OCI-LY1 (cell line): ENCODE data around the gene PPIP5K1.

Source experiments
- H2AFZ ChIP-seq: fragments of 200-600 bp; sonication (generic), shearing (Covaris generic); 2 replicates; pipeline ENCODE4 v1.6.0; 2014; ENCODE audit warnings: antibody characterized with exemption, mild to moderate bottlenecking, low read length
- H3F3A ChIP-seq: fragments of 200-600 bp; sonication (generic), shearing (Covaris generic); 2 replicates; pipeline ENCODE4 v1.6.0; 2014; ENCODE audit warnings: mild to moderate bottlenecking, antibody characterized with exemption, low read length, moderate library complexity; ENCODE audit not compliant: insufficient read depth
- H3K27ac ChIP-seq: fragments of 200-600 bp; sonication (generic); 2 replicates; pipeline ENCODE4 v1.5.1; 2014; ENCODE audit warnings: low read length, mixed run types, mild to moderate bottlenecking, low read depth; ENCODE audit not compliant: poor library complexity, severe bottlenecking
- H3K27me3 ChIP-seq: fragments of 200-600 bp; sonication (generic); 2 replicates; pipeline ENCODE4 v1.6.0; 2014; ENCODE audit warnings: antibody characterized with exemption, mild to moderate bottlenecking, low read length, moderate library complexity; ENCODE audit not compliant: insufficient read depth
- H3K36me3 ChIP-seq: fragments of 200-600 bp; sonication (generic); 2 replicates; pipeline ENCODE4 v1.6.1; 2014; ENCODE audit warnings: mild to moderate bottlenecking, antibody characterized with exemption, low read length, moderate library complexity, mixed read lengths; ENCODE audit not compliant: insufficient read depth
- H3K4me1 ChIP-seq: fragments of 200-600 bp; sonication (generic); 2 replicates; pipeline ENCODE4 v1.5.1; 2014; ENCODE audit warnings: mild to moderate bottlenecking, low read length, moderate library complexity; ENCODE audit not compliant: insufficient read depth, severe bottlenecking
- H3K4me2 ChIP-seq: fragments of 200-600 bp; sonication (generic), shearing (Covaris generic); 2 replicates; pipeline ENCODE4 v1.6.1; 2014; ENCODE audit warnings: low read length
- H3K4me3 ChIP-seq: fragments of 200-600 bp; sonication (generic); 2 replicates; pipeline ENCODE4 v1.5.1; 2014; ENCODE audit warnings: low read length, low read depth, mild to moderate bottlenecking, mixed read lengths; ENCODE audit not compliant: poor library complexity, severe bottlenecking
- H3K79me2 ChIP-seq: fragments of 200-600 bp; shearing (Covaris generic); 2 replicates; pipeline ENCODE4 v1.6.1; 2016; ENCODE audit warnings: mixed run types, low read length, mixed read lengths; ENCODE audit not compliant: insufficient read depth
- H3K9ac ChIP-seq: fragments of 200-600 bp; sonication (generic), shearing (Covaris generic); 2 replicates; pipeline ENCODE4 v1.6.1; 2014; ENCODE audit warnings: mild to moderate bottlenecking, low read length, mixed read lengths
- H3K9me2 ChIP-seq: fragments of 200-600 bp; sonication (generic), shearing (Covaris generic); 2 replicates; pipeline ENCODE4 v1.6.1; 2014; ENCODE audit warnings: low read depth, mild to moderate bottlenecking, low read length, mixed read lengths
- H3K9me3 ChIP-seq: fragments of 200-600 bp; shearing (Covaris generic); 2 replicates; pipeline ENCODE4 v1.6.1; 2014; ENCODE audit warnings: low read length, mixed read lengths
- H4K20me1 ChIP-seq: fragments of 200-600 bp; sonication (generic), shearing (Covaris generic); 2 replicates; pipeline ENCODE4 v1.6.0; 2016; ENCODE audit warnings: mild to moderate bottlenecking, low read length; ENCODE audit not compliant: insufficient read depth
- CTCF ChIP-seq: fragments of 200-600 bp; sonication (generic), shearing (Covaris generic); IDR thresholded peaks from 2 replicates; pipeline ENCODE4 v1.5.1; 2017; ENCODE audit warnings: mild to moderate bottlenecking, antibody characterized with exemption, low read length, moderate library complexity, mixed read lengths
- EZH2 ChIP-seq: fragments of 200-600 bp; sonication (generic), shearing (Covaris generic); IDR thresholded peaks from 2 replicates; pipeline ENCODE4 v1.8.0; 2017; ENCODE audit warnings: borderline replicate concordance, mixed run types, mild to moderate bottlenecking, antibody characterized with exemption, low read length, moderate library complexity, mixed read lengths

The PPIP5K1 gene

DNA sequence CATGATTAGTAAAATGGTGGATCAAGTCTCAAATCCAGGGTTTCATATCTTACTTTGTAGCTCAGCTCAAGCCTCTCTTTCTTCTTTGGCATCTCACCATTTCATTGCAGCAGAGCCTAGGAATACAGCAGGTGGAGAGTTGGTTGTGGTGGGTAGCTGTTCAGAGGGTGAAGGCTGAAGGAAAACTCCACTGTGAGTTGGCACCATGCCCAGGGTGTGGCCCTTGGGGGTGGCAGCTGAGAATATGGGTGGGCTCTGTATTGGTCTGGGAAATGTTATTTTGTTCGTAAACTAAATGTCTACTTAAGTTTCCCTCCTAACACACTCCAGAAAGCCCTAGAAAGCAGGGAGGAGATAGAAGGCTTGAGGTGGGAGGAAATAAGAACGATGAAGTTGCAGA lies 74.3 kb downstream of the PPIP5K1 start:
- Histone ChIP-seq H3K4me3 (no peak overlapping the region), H3K9me2 (no peaks in the 10 kb centered on the region), H3K9me3 (no peaks in the 10 kb centered on the region), H4K20me1 (no peaks in the 10 kb centered on the region), H3K27ac (no peak overlapping the region), H3K79me2 (no peaks in the 10 kb centered on the region), H3K9ac (no peak overlapping the region), H2AFZ (no peak overlapping the region), H3K4me1 (peaks cover 45% of the 10 kb centered on the region), H3K4me2 (no peak overlapping the region), H3K27me3 (peaks cover 6% of the 10 kb centered on the region; the same call in 1 of the 2 replicates), H3K36me3 (peaks cover under 1% of the 10 kb centered on the region; the same call in 1 of the 2 replicates), H3F3A (no peaks in the 10 kb centered on the region)
- TF ChIP-seq EZH2 (no peak), CTCF (no peak)

- H4K20me1 ChIP-seq: no peaks in the 10 kb centered on the region
- peaks cover 6% of the 10 kb centered on the region; the same call in 1 of the 2 replicates for H3K27me3 ChIP-seq
- H3K9me3 ChIP-seq: no peaks in the 10 kb centered on the region
- no peaks in the 10 kb centered on the region for H3K79me2 ChIP-seq
- no peak overlapping the region for H3K9ac ChIP-seq
- H3K9me2 ChIP-seq: no peaks in the 10 kb centered on the region
- H3K36me3 ChIP-seq: no peaks in the 10 kb centered on the region
- peaks cover 48% of the 10 kb centered on the region for H3K4me1 ChIP-seq
- no peaks in the 10 kb centered on the region for H3F3A ChIP-seq
- no peak overlapping the region for H3K27ac ChIP-seq
- H2AFZ ChIP-seq: no peak overlapping the region
- no peak overlapping the region for H3K4me2 ChIP-seq
- H3K4me3 ChIP-seq: no peak overlapping the region
- peak; percentile 86 for TF ChIP-seq CTCF
- TF ChIP-seq EZH2: no peak
Measured at GRCh38 chr15:43514241-43515057, 75.6 kb downstream of the PPIP5K1 start.

DNA sequence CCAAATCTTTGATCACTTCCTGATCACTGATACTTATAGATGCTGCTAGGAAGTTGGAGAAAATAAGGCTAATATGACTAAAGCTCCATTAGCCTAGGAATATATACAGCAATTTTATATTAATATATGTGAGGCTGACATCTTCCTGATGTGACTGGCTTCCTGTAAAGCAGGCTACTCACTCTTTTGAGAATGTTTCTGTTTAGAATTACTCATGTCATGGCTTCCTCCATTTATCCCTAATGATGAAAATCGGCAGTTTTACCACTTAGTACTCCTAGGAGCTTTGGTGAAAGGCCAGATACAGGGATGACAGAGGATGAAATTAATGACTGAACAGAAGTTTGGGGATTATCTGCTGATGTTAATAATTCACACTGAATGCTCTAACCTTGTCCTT lies 76.5 kb downstream of the PPIP5K1 start:
- no peak for TF ChIP-seq CTCF
- H3K9me3 ChIP-seq: no peaks in the 10 kb centered on the region

More for the DNA sequence above, 76.5 kb downstream of the PPIP5K1 start:
- Histone ChIP-seq H2AFZ (no peak overlapping the region), H3K9ac (no peak overlapping the region), H3K4me3 (no peak overlapping the region), H3F3A (no peaks in the 10 kb centered on the region), H3K4me2 (no peak overlapping the region), H3K79me2 (no peaks in the 10 kb centered on the region), H3K4me1 (peaks cover 40% of the 10 kb centered on the region), H3K27ac (no peak overlapping the region), H3K9me2 (no peaks in the 10 kb centered on the region), H4K20me1 (no peaks in the 10 kb centered on the region), H3K27me3 (peaks cover 6% of the 10 kb centered on the region; the same call in 1 of the 2 replicates), H3K36me3 (no peaks in the 10 kb centered on the region)
